ENCODE data around the gene MIDN.

- TF ChIP-seq CTCF (IDR thresholded peaks at IDR 0.05; ENCODE audit: poor library complexity) (no peak), EZH2phosphoT487 (IDR thresholded peaks at IDR 0.05; ENCODE audit: low read depth, severe bottlenecking, unreplicated experiment) (no peak)
Observed at GRCh38 chr19:1259206-1259875, 11.0 kb downstream of the MIDN start.

All from hepatocyte (in vitro differentiated cells).